ENCODE data around the gene NRIP2. TPM values are rescaled to one million over a fixed set of nuclear protein-coding genes. Genes with fewer than 3 reads are reported as not detected.

The NRIP2 gene
- total RNA-seq, 3 donors from 2014 or later (not counting 1 experiment from before 2014, with no cell fraction given): not detected

- H3K36me3 ChIP-seq (ENCODE audit: control insufficient read depth, insufficient read depth, low read length): peaks cover 13% of the 10 kb centered on the region
- peaks cover 9% of the 10 kb centered on the region for H3K4me1 ChIP-seq (ENCODE audit: control insufficient read depth, insufficient read depth, low read length)
- TF ChIP-seq CTCF (IDR thresholded peaks at IDR 0.05): peak; percentile 38
- no peaks in the 10 kb centered on the region for H3K9me3 ChIP-seq (ENCODE audit: control insufficient read depth, insufficient read depth, low read length)
- no peaks in the 10 kb centered on the region for H3K27me3 ChIP-seq (ENCODE audit: control insufficient read depth, insufficient read depth, low read length)
- Mint-ChIP-seq H3K4me1 (peaks cover 18 to 24% of the 10 kb centered on the region in 2 donors), H3K27me3 (ENCODE audit: low read depth in 2 of 2) (no peaks in the 10 kb centered on the region), H3K36me3 (no peaks in the 10 kb centered on the region), H3K4me3 (peak overlapping the region; percentile 100), H3K27ac (peak overlapping the region; percentile 97 to 100), H3K9me3 (no peaks in the 10 kb centered on the region)
- WGBS (ENCODE audit: insufficient coverage): 30% methylated on average over 7 of the region's 10 CpGs
- H3K27ac ChIP-seq (ENCODE audit: low read length): peak overlapping the region; percentile 94
- intact Hi-C loops (cut with micrococcal nuclease): loop anchor here (2.0 kb wide), 2 partner anchors 17 to 123 kb away; no protein-coding TSS in a partner anchor
- ATAC-seq: no peak
- peak overlapping the region; percentile 94 for H3K4me3 ChIP-seq (ENCODE audit: low read length)
- peak in 1 of 2 donors; percentile 72 for DNase-seq
Observed at GRCh38 chr12:2813214-2814185, 21.3 kb downstream of the NRIP2 start.

GRCh38 chr12:2812290-2813213, 22.3 kb downstream of the NRIP2 start, which contains the start of gene ITFG2:
TSS of gene ITFG2 (plus strand) at chr12:2812668. CDS start at chr12:2812761, 93 bp downstream.
- Histone ChIP-seq H3K4me3 (ENCODE audit: low read length) (peak within 1 kb of the TSS; percentile 94), H3K36me3 (ENCODE audit: control insufficient read depth, insufficient read depth, low read length) (peaks cover 3% of the 10 kb centered on the region), H3K27ac (ENCODE audit: low read length) (peak within 1 kb of the TSS; percentile 94), H3K4me1 (ENCODE audit: control insufficient read depth, insufficient read depth, low read length) (peaks cover 9% of the 10 kb centered on the region), H3K27me3 (ENCODE audit: control insufficient read depth, insufficient read depth, low read length) (no peaks in the 10 kb centered on the region), H3K9me3 (ENCODE audit: control insufficient read depth, insufficient read depth, low read length) (no peaks in the 10 kb centered on the region)
- DNase-seq (peak; percentile 91 to 98), ATAC-seq (peak; percentile 93 to 98 (median 93))
- WGBS (ENCODE audit: insufficient coverage): under 1% methylated on average over 44 of the region's 48 CpGs
- Mint-ChIP-seq H3K9me3 (no peaks in the 10 kb centered on the region), H3K4me3 (peak within 1 kb of the TSS; percentile 100), H3K36me3 (no peaks in the 10 kb centered on the region), H3K27me3 (ENCODE audit: low read depth in 2 of 2) (no peaks in the 10 kb centered on the region), H3K4me1 (peaks cover 18 to 24% of the 10 kb centered on the region in 2 donors), H3K27ac (peak within 1 kb of the TSS; percentile 97 to 100)
- intact Hi-C loops (cut with micrococcal nuclease): loop anchor here (1.0 to 2.0 kb wide), 4 partner anchors 16 to 122 kb away; partner anchors contain the start of genes FOXM1, RHNO1 and TULP3
- no peak for TF ChIP-seq CTCF (IDR thresholded peaks at IDR 0.05)

GRCh38 chr12:2811801-2812200, 23.0 kb downstream of the NRIP2 start:
- Histone ChIP-seq H3K27ac (ENCODE audit: low read length) (peak overlapping the region; percentile 94), H3K9me3 (ENCODE audit: control insufficient read depth, insufficient read depth, low read length) (no peaks in the 10 kb centered on the region), H3K36me3 (ENCODE audit: control insufficient read depth, insufficient read depth, low read length) (no peaks in the 10 kb centered on the region), H3K4me1 (ENCODE audit: control insufficient read depth, insufficient read depth, low read length) (peaks cover 9% of the 10 kb centered on the region), H3K27me3 (ENCODE audit: control insufficient read depth, insufficient read depth, low read length) (no peaks in the 10 kb centered on the region), H3K4me3 (ENCODE audit: low read length) (peak overlapping the region; percentile 94)
- Mint-ChIP-seq H3K27ac (peak overlapping the region; percentile 97 to 100), H3K9me3 (no peaks in the 10 kb centered on the region), H3K27me3 (ENCODE audit: low read depth in 2 of 2) (no peaks in the 10 kb centered on the region), H3K36me3 (no peaks in the 10 kb centered on the region), H3K4me1 (peaks cover 18 to 24% of the 10 kb centered on the region in 2 donors), H3K4me3 (peak overlapping the region; percentile 100)
- no peak for TF ChIP-seq CTCF (IDR thresholded peaks at IDR 0.05)
- 92% methylated on average over 2 of the region's 5 CpGs for WGBS (ENCODE audit: insufficient coverage)
- DNase-seq (no peak), ATAC-seq (no peak)
- intact Hi-C loops (cut with micrococcal nuclease): loop anchor here (1.0 to 2.0 kb wide), 4 partner anchors 15 to 121 kb away; partner anchors contain the start of genes FOXM1, RHNO1 and TULP3

Data from natural killer cell (primary cell).